PC-9 (cell line): ENCODE measurements around the gene P4HB. TPM values are rescaled to one million over a fixed set of nuclear protein-coding genes. Genes with fewer than 3 reads are reported as not detected.

ENCODE experiments used
- BruUV-seq: library from RNA; stranded (reverse); fragments of 400-500 nt; replicated peaks from 2 replicates; lab custom pipeline; 2021; lab: Mats Ljungman, UMichigan
- CTCF ChIA-PET: fragments of 300-600 bp; sonication (Branson Sonifier 250); formaldehyde crosslinking; loops from one replicate; lab custom pipeline; 2022; ENCODE audit warnings: antibody characterized with exemption; lab: Charles Lee
- POLR2A ChIA-PET: fragments of 300-600 bp; sonication (Branson Sonifier 250); formaldehyde crosslinking; loops from one replicate; lab custom pipeline; 2022; ENCODE audit warnings: antibody characterized with exemption; ENCODE audit not compliant: unreplicated experiment; lab: Charles Lee
- DNase-seq, 2 experiments: peaks; one replicate each; pipeline versions ENCODE4 v3.0.0 to v3.0.0-alpha.2; 2015 to 2022; ENCODE audit warnings: mixed read lengths in 1 of 2
- H2AFZ ChIP-seq: fragments of 200-600 bp; sonication (generic); 2 replicates; pipeline ENCODE4 v1.8.1; 2017; ENCODE audit warnings: antibody characterized with exemption
- H3F3A ChIP-seq: fragments of 200-600 bp; sonication (generic); 2 replicates; pipeline ENCODE4 v1.8.1; 2017; ENCODE audit warnings: antibody characterized with exemption, mild to moderate bottlenecking, low read depth; ENCODE audit not compliant: insufficient read depth
- H3K27ac ChIP-seq: fragments of 200-600 bp; sonication (generic); 2 replicates; pipeline ENCODE4 v1.6.1; 2016; ENCODE audit warnings: mixed run types
- H3K27me3 ChIP-seq: fragments of 200-600 bp; sonication (generic); 2 replicates; pipeline ENCODE4 v1.6.1; 2016; ENCODE audit warnings: low read depth, mixed run types; ENCODE audit not compliant: insufficient read depth
- H3K36me3 ChIP-seq: fragments of 200-600 bp; sonication (generic); 2 replicates; pipeline ENCODE4 v1.6.1; 2016; ENCODE audit warnings: low read depth, mixed run types
- H3K4me1 ChIP-seq: fragments of 200-600 bp; sonication (generic); replicated peaks from 2 replicates; pipeline ENCODE4 v1.6.1; 2016; ENCODE audit warnings: mixed run types; ENCODE audit not compliant: insufficient read depth
- H3K4me2 ChIP-seq: fragments of 200-600 bp; sonication (generic); 2 replicates; pipeline ENCODE4 v1.6.1; 2017; ENCODE audit warnings: mixed run types
- H3K4me3 ChIP-seq: fragments of 200-600 bp; sonication (generic); 2 replicates; pipeline ENCODE4 v1.6.1; 2016; ENCODE audit warnings: mixed run types
- H3K79me2 ChIP-seq: fragments of 200-600 bp; sonication (generic); 2 replicates; pipeline ENCODE4 v1.6.1; 2017; ENCODE audit warnings: low read depth, mixed run types
- H3K9me2 ChIP-seq: fragments of 200-600 bp; sonication (generic); 2 replicates; pipeline ENCODE4 v1.8.1; 2017; ENCODE audit warnings: mild to moderate bottlenecking; ENCODE audit not compliant: insufficient read depth
- H3K9me3 ChIP-seq: fragments of 200-600 bp; sonication (generic); 2 replicates; pipeline ENCODE4 v1.8.1; 2016; ENCODE audit warnings: low read depth; ENCODE audit not compliant: insufficient read depth
- H4K20me1 ChIP-seq: fragments of 200-600 bp; sonication (generic); 2 replicates; pipeline ENCODE4 v1.8.1; 2017; ENCODE audit not compliant: insufficient read depth
- CTCF ChIP-seq: fragments of 200-600 bp; sonication (generic); conservative IDR thresholded peaks from 2 replicates; pipeline ENCODE4 v1.6.1; 2017; ENCODE audit warnings: mixed run types, antibody characterized with exemption, mild to moderate bottlenecking, moderate library complexity
- EZH2 ChIP-seq: fragments of 200-600 bp; sonication (generic); IDR thresholded peaks from 2 replicates; pipeline ENCODE4 v1.8.0; 2017; ENCODE audit warnings: antibody characterized with exemption, low read depth
- intact Hi-C: fragments of 100-400 bp; cut with micrococcal nuclease; formaldehyde crosslinking; loops from one replicate; pipeline ENCODE4 v1.10.0; 2022; ENCODE audit not compliant: unreplicated experiment
- total RNA-seq: library from RNA; stranded (reverse); gene quantifications from 2 replicates; pipeline ENCODE4 v1.2.3, GENCODE V29; 2021

The P4HB gene
- total RNA-seq, 1 experiment from 2014 or later = 636 TPM

- H3K9me2 ChIP-seq = no peaks in the 10 kb centered on the region
- peaks cover 57% of the 10 kb centered on the region for H3K79me2 ChIP-seq
- DNase-seq = no peak
- peak overlapping the region; percentile 90 for H3K4me2 ChIP-seq
- intact Hi-C loops = loop anchor here (10.0 kb wide), 1 partner anchor 215 kb away; no protein-coding TSS in a partner anchor
- H2AFZ ChIP-seq = no peak overlapping the region
- peak overlapping the region; percentile 66; the same call in 1 of the 2 replicates for H3K4me3 ChIP-seq
- H3F3A ChIP-seq = peaks cover 38% of the 10 kb centered on the region
- H4K20me1 ChIP-seq = peaks cover 12% of the 10 kb centered on the region
- no peaks in the 10 kb centered on the region for H3K27me3 ChIP-seq
- ChIA-PET CTCF (no interaction called here), POLR2A (no interaction called here)
- H3K27ac ChIP-seq = no peak overlapping the region
- H3K9me3 ChIP-seq = no peaks in the 10 kb centered on the region
- TF ChIP-seq CTCF (no peak), EZH2 (no peak)
- H3K4me1 ChIP-seq = peaks cover 27% of the 10 kb centered on the region
- no TSS peak for BruUV-seq
- H3K36me3 ChIP-seq = no peaks in the 10 kb centered on the region
Observed at GRCh38 chr17:81889602-81890001, 29.3 kb upstream of the P4HB start.

- no peak for TF ChIP-seq CTCF
- no peak for TF ChIP-seq EZH2
- Histone ChIP-seq H3K27ac (no peak overlapping the region), H3K79me2 (peaks cover 62% of the 10 kb centered on the region), H3K4me2 (no peak overlapping the region), H3F3A (peaks cover 41% of the 10 kb centered on the region), H2AFZ (no peak overlapping the region), H4K20me1 (peaks cover 12% of the 10 kb centered on the region), H3K9me3 (no peaks in the 10 kb centered on the region), H3K4me3 (no peak overlapping the region), H3K4me1 (peaks cover 27% of the 10 kb centered on the region), H3K36me3 (no peaks in the 10 kb centered on the region), H3K9me2 (no peaks in the 10 kb centered on the region), H3K27me3 (no peaks in the 10 kb centered on the region)
- CTCF ChIA-PET = no interaction called here
- TSS peak; percentile 29 for BruUV-seq
- intact Hi-C loops = no loop called here
- no peak for DNase-seq
- POLR2A ChIA-PET = no interaction called here
Observed at GRCh38 chr17:81888988-81889595, 28.8 kb upstream of the P4HB start.

GRCh38 chr17:81888105-81888987 lies 28.0 kb upstream of the P4HB start:
- Histone ChIP-seq H3K27me3 (no peaks in the 10 kb centered on the region), H3K4me3 (no peak overlapping the region), H3K9me3 (no peaks in the 10 kb centered on the region), H3F3A (peaks cover 43% of the 10 kb centered on the region), H3K79me2 (peaks cover 61% of the 10 kb centered on the region), H3K4me2 (no peak overlapping the region), H3K36me3 (no peaks in the 10 kb centered on the region), H2AFZ (no peak overlapping the region), H3K27ac (no peak overlapping the region), H3K9me2 (no peaks in the 10 kb centered on the region), H4K20me1 (peaks cover 12% of the 10 kb centered on the region), H3K4me1 (peaks cover 27% of the 10 kb centered on the region)
- TF ChIP-seq CTCF (no peak), EZH2 (no peak)
- no TSS peak for BruUV-seq
- DNase-seq = no peak
- intact Hi-C loops = no loop called here
- ChIA-PET POLR2A (no interaction called here), CTCF (no interaction called here)
